ENCODE measurements around the gene LAMA1.
"Not testable (repeated sequence)": the region's sequence is repeated elsewhere in the genome, so short reads cannot be mapped to it uniquely, and the experiment has no call there.

Gene LAMA1

GRCh38 chr18:6941996-6942395 lies 175.6 kb downstream of the LAMA1 start:
- Histone ChIP-seq H3K9me3 (replicated peaks; ENCODE audit: insufficient read depth, low read length) (no peaks in the 10 kb centered on the region), H3K36me3 (replicated peaks; ENCODE audit: insufficient read depth, low read length) (no peaks in the 10 kb centered on the region), H3K4me1 (ENCODE audit: low read length) (no peaks in the 10 kb centered on the region), H3K9me2 (replicated peaks; ENCODE audit: insufficient read depth, low read length) (no peaks in the 10 kb centered on the region), H4K20me1 (ENCODE audit: insufficient read depth, low read length) (no peaks in the 10 kb centered on the region), H3K27ac (ENCODE audit: low read length) (no peak overlapping the region), H3K4me3 (ENCODE audit: low read length) (no peak overlapping the region), H3K4me2 (ENCODE audit: low read depth, low read length) (no peak overlapping the region), H3K27me3 (replicated peaks; ENCODE audit: insufficient read depth, low read length) (no peaks in the 10 kb centered on the region), H3K79me2 (ENCODE audit: low read length) (no peaks in the 10 kb centered on the region), H2AFZ (ENCODE audit: low read length) (no peak overlapping the region), H3K9ac (ENCODE audit: low read length) (no peak overlapping the region), H3F3A (ENCODE audit: insufficient read depth, low read length) (no peaks in the 10 kb centered on the region)
- TF ChIP-seq EZH2 (optimal IDR thresholded peaks at IDR 0.05; ENCODE audit: low read depth, low read length) (no peak), CTCF (IDR thresholded peaks at IDR 0.05; ENCODE audit: low read length) (no peak), EZH2phosphoT487 (IDR thresholded peaks at IDR 0.05; ENCODE audit: low read length) (no peak)
- DNase-seq: no peak

- Histone ChIP-seq H3K27me3 (replicated peaks; ENCODE audit: insufficient read depth, low read length) (no peaks in the 10 kb centered on the region), H3K79me2 (ENCODE audit: low read length) (no peaks in the 10 kb centered on the region), H3K4me2 (ENCODE audit: low read depth, low read length) (no peak overlapping the region), H3K9me2 (replicated peaks; ENCODE audit: insufficient read depth, low read length) (no peaks in the 10 kb centered on the region), H3K27ac (ENCODE audit: low read length) (no peak overlapping the region), H3K4me3 (ENCODE audit: low read length) (no peak overlapping the region), H2AFZ (ENCODE audit: low read length) (no peak overlapping the region), H3K4me1 (ENCODE audit: low read length) (no peaks in the 10 kb centered on the region), H3F3A (ENCODE audit: insufficient read depth, low read length) (no peaks in the 10 kb centered on the region), H3K36me3 (replicated peaks; ENCODE audit: insufficient read depth, low read length) (no peaks in the 10 kb centered on the region), H3K9ac (ENCODE audit: low read length) (no peak overlapping the region), H4K20me1 (ENCODE audit: insufficient read depth, low read length) (no peaks in the 10 kb centered on the region), H3K9me3 (replicated peaks; ENCODE audit: insufficient read depth, low read length) (no peaks in the 10 kb centered on the region)
- no peak for TF ChIP-seq CTCF (IDR thresholded peaks at IDR 0.05; ENCODE audit: low read length)
- no peak for TF ChIP-seq EZH2phosphoT487 (IDR thresholded peaks at IDR 0.05; ENCODE audit: low read length)
- TF ChIP-seq EZH2 (optimal IDR thresholded peaks at IDR 0.05; ENCODE audit: low read depth, low read length): no peak
- DNase-seq: no peak
These were observed 177.1 kb downstream of the LAMA1 start for GRCh38 chr18:6940451-6940850.

GRCh38 chr18:6939972-6940371 lies 177.6 kb downstream of the LAMA1 start:
- TF ChIP-seq CTCF (IDR thresholded peaks at IDR 0.05; ENCODE audit: low read length) (no peak), EZH2 (optimal IDR thresholded peaks at IDR 0.05; ENCODE audit: low read depth, low read length) (no peak), EZH2phosphoT487 (IDR thresholded peaks at IDR 0.05; ENCODE audit: low read length) (no peak)
- Histone ChIP-seq H3K36me3 (replicated peaks; ENCODE audit: insufficient read depth, low read length) (no peaks in the 10 kb centered on the region), H3F3A (ENCODE audit: insufficient read depth, low read length) (no peaks in the 10 kb centered on the region), H3K4me3 (ENCODE audit: low read length) (no peak overlapping the region), H2AFZ (ENCODE audit: low read length) (no peak overlapping the region), H3K9ac (ENCODE audit: low read length) (no peak overlapping the region), H3K79me2 (ENCODE audit: low read length) (no peaks in the 10 kb centered on the region), H3K27ac (ENCODE audit: low read length) (no peak overlapping the region), H3K9me3 (replicated peaks; ENCODE audit: insufficient read depth, low read length) (no peaks in the 10 kb centered on the region), H3K27me3 (replicated peaks; ENCODE audit: insufficient read depth, low read length) (no peaks in the 10 kb centered on the region), H3K9me2 (replicated peaks; ENCODE audit: insufficient read depth, low read length) (no peaks in the 10 kb centered on the region), H4K20me1 (ENCODE audit: insufficient read depth, low read length) (no peaks in the 10 kb centered on the region), H3K4me1 (ENCODE audit: low read length) (no peaks in the 10 kb centered on the region), H3K4me2 (ENCODE audit: low read depth, low read length) (no peak overlapping the region)
- no peak for DNase-seq

- not testable (repeated sequence) for H3K4me1 ChIP-seq (ENCODE audit: low read length); H3K36me3 ChIP-seq (replicated peaks; ENCODE audit: insufficient read depth, low read length); H4K20me1 ChIP-seq (ENCODE audit: insufficient read depth, low read length); DNase-seq; H3K9me2 ChIP-seq (replicated peaks; ENCODE audit: insufficient read depth, low read length); H3K4me3 ChIP-seq (ENCODE audit: low read length); H3K79me2 ChIP-seq (ENCODE audit: low read length); H2AFZ ChIP-seq (ENCODE audit: low read length); H3K4me2 ChIP-seq (ENCODE audit: low read depth, low read length); H3K27ac ChIP-seq (ENCODE audit: low read length); H3K9me3 ChIP-seq (replicated peaks; ENCODE audit: insufficient read depth, low read length); H3K9ac ChIP-seq (ENCODE audit: low read length); H3K27me3 ChIP-seq (replicated peaks; ENCODE audit: insufficient read depth, low read length); H3F3A ChIP-seq (ENCODE audit: insufficient read depth, low read length)
These were observed 179.2 kb downstream of the LAMA1 start for GRCh38 chr18:6938403-6938802.

Data from MM.1S (cell line).